H54 (cell line): ENCODE results near the gene CDK17.
"Not testable (repeated sequence)": the region's sequence is repeated elsewhere in the genome, so short reads cannot be mapped to it uniquely, and the experiment has no call there.

Experiments
- DNase-seq: peaks from one replicate; pipeline ENCODE4 v3.0.0; 2011; ENCODE audit warnings: low spot score, mixed read lengths; ENCODE audit not compliant: insufficient read length
- FAIRE-seq: peaks from 3 replicates; lab custom pipeline; 2011; peaks lifted over from hg19 to GRCh38; lab: Jason Lieb, UNC
- POLR2A ChIP-seq: IDR thresholded peaks from 2 replicates; pipeline ENCODE4 v1.6.1; 2011; ENCODE audit warnings: low read depth, mild to moderate bottlenecking, low read length

CDK17 gene

GRCh38 chr12:96427269-96427729 lies 27.1 kb upstream of the CDK17 start:
- no peak for TF ChIP-seq POLR2A
- FAIRE-seq (peak; percentile 95), DNase-seq (peak; percentile 51)

- FAIRE-seq (no peak), DNase-seq (no peak)
- TF ChIP-seq POLR2A = no peak
Observed at GRCh38 chr12:96425951-96426350, 25.7 kb upstream of the CDK17 start.

DNA sequence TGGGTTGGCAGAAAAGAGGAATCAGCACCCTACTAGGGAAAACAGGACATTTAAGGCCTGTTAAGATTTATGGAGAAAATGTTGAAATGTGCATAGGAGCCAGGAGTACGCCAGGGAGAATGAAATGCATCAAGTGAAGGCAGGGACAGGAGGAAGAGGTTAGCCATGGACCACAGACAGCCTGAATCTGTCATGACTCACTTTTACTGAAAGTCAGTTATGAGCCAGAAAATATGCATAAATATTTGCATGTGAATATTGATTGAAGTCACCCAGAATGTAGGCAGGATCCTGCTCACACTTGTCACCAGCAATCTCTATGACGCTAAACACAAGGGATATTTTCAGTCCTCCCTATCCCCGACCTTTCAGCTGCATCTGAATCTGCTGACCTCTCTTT lies 25.1 kb upstream of the CDK17 start:
- DNase-seq (peak; percentile 24), FAIRE-seq (peak; percentile 92)
- TF ChIP-seq POLR2A = no peak

DNA sequence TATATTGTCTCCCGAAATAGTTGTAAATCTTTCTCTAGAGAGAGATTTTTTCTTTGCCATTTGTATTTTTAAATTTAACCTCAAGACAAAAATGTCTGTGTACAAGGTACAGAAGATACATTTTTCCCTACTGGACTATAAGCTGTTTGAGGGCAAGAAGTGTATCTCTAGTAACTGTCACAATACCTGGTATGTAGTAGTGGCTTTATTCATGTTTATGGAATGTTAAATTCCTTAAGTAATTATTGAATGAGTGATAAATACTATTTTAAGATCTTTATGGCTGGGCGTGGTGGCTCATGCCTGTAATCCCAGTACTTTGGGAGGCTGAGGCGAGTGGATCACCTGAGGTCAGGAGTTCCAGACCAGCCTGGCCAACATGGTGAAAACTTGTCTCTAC lies 24.4 kb upstream of the CDK17 start:
- no peak for FAIRE-seq
- no peak for TF ChIP-seq POLR2A
- DNase-seq = no peak

DNA sequence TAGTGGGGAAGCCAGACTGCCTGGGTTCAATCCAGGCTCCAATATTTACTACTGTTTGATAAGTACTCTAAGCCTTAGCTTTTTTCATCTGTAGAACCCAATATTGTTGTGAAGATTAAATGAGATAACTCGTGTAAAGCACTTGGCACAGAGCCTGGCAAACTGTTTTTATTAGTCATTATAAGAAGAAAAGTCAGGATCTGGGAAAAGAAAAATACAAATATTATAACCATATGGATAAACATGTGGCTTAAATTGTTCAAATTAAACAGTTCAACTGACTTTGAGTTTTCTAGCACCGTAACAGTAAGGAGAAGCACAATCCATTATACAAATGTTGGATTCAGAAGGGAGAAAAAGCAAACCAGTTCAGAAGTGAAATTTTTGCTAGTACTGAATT lies 22.0 kb upstream of the CDK17 start:
- no peak for TF ChIP-seq POLR2A
- DNase-seq = no peak
- no peak for FAIRE-seq

DNA sequence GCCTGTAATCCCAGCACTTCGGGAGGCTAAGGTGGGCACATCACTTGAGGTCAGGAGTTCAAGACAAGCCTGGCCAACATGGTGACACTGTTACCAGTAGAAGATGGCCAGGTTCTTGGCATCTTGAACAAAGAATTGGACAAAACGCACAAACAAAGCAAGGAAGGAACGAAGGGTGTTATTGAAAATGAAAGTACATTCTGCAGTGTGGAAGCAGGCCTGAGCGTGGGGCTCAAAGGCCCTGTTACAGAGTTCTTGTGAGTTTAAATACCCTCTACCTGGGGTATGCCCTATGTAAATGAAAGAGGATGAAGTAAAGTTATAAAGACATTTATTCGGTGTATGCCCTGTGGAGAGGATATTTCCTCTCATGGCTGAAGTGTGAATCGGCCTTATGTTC lies 20.8 kb upstream of the CDK17 start:
- no peak for TF ChIP-seq POLR2A
- DNase-seq (no peak), FAIRE-seq (no peak)

DNA sequence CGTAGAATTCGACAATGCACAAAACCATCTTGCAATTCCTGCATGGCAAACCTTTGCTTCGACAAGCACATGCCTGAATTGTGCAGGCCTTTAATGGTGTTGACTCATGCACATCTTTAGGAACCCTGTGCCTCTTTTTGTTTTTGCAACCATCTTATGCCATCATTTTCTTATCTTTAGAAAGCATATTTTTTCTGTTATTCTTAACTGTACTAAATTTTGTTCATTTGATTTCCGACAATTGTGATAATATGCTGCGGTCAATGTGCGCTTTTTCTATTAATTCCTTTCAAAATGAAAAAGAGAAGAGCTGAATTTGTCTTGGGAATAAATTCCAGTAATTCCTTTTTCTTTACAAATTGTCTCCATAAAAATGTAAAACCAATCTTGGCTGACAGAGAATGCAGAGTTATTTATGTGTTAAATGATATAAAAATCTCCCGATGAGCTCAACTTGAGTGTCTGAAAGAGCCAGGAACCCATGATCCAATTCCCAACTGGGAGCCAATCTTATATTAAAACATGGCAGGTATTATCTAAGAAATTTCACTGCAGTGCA lies 20.1 kb upstream of the CDK17 start:
- DNase-seq = no peak
- no peak for TF ChIP-seq POLR2A
- FAIRE-seq = no peak

GRCh38 chr12:96419576-96420276 lies 19.5 kb upstream of the CDK17 start:
- TF ChIP-seq POLR2A = no peak
- FAIRE-seq = no peak
- DNase-seq = no peak

DNA sequence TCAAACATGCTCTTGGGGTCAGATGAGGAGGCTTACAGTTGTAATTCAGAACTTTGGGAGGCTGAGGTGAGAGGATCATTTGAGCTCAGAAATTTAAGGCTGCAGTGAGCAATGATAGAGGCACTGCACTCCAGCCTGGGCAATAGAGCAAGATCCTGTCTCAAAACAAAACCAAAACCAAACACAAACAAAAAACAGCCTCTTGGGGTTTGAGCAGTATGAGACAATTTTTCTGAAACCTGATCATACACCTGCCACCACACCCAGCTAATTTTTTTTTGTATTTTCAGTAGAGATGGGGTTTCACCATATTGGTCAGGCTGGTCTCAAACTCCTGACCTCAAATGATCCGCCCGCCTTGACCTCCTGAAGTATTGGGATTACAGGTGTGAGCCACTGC lies 17.4 kb upstream of the CDK17 start:
- not testable (repeated sequence) for DNase-seq, FAIRE-seq

GRCh38 chr12:96416033-96416799 lies 16.0 kb upstream of the CDK17 start:
- DNase-seq (no peak), FAIRE-seq (peak; percentile 41)
- TF ChIP-seq POLR2A = no peak

DNA sequence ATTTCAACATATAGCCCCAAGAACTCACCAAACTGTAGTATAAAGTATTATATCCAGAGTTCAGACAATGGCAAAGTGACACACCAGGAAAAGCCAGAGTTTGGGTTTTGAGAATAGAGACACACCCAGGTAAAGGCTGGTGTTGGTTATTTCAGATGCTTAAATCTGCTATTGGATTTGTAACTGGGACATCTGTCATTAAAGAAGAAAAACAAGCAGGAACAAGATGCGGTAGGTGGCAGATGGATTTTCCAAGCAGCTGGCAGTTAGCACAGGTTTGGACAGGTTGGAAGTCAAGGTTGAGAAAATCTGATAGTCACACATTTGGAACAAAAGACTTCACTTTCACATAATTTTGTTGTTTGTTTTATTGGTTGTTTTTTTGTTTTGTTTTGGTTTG lies 14.4 kb upstream of the CDK17 start:
- FAIRE-seq (no peak), DNase-seq (no peak)
- TF ChIP-seq POLR2A = no peak

DNA sequence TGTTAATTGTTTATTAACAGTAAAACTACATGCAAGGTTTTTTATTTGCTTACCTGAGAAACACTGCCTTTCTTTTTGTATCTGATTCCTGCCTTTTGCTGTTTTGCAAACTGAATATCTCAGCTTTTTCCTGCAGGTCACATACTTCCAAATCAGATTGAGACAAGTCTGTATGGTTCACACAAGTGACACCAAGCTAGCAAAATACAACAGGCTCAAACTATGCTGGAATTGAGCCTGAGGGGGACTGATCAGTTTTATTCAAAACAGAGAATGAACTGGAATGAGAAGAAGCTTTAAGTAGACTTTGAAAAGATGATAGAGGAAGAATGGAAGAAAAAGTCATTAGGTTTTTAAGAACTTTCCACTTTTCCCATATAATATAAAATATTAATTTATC lies 12.2 kb upstream of the CDK17 start:
- FAIRE-seq (no peak), DNase-seq (no peak)
- no peak for TF ChIP-seq POLR2A

DNA sequence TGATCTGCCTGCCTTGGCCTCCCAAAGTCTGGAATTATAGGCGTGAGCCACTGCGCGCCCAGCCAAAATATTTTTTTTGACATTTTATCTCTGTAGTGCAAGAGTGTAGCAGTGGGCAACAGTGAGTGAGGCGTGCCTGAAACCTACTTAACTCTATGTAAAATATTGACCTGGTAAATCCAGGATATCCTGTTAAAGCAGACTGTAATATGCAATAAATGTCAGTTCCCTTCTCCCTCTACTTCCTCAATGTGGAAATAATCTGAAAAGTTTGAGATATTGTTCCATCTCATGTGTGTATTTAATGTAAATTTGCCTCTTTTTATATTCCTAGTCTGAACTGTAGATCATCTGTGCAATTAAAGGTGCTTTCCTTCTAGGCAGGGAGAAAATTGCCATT lies 9.5 kb upstream of the CDK17 start:
- no peak for DNase-seq
- no peak for FAIRE-seq
- TF ChIP-seq POLR2A = no peak

DNA sequence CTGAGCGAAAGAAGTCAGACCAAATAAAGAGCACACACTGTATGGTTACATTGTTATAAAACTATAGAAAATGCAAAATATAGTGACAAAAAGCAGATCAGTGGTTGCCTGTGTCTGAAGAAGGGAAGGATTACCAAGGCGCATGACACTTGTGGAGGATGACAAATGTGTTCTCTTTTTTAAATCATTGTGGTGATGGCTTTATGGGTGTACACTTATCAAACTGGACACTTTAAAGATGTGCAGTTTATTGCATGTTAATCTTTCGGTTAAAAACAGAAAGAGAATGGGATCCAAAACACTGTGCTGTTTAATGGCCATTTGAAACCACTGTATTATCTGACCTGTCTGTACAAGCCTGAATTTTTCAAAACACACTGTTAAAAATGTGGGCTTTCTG lies 8.8 kb upstream of the CDK17 start:
- no peak for TF ChIP-seq POLR2A
- DNase-seq = no peak
- FAIRE-seq = no peak

DNA sequence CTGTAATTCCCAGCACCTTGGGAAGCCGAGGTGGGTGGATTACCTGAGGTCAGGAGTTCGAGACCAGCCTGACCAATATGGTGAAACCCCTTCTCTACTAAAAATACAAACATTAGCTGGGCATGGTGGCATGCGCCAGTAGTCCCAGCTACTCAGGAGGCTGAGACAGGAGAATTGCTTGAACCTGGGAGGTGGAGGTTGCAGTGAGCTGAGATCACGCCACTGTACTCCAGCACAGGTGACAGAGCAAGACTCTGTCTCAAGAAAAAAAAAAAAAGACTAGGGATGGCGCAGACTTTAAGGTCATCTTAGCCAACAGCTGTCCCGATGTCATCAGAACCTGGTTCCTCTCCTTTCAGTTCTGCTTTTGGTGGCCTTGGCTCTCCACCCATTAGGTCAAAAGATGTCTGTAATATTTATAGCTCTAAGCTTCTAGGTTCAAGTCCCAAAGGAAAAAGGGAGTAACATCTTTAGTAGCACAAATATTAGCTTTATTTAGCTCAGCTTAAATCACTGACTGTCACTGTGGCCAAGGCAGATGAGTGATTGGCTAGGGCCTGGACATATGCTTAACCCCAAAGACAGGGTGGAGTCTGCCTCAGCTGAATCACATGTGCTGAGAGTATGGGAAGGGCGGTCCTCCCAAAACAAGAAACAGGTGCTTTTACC lies 7.3 kb upstream of the CDK17 start:
- FAIRE-seq, DNase-seq: not testable (repeated sequence)
